Measurements from ENCODE around the gene EGFL7.

The EGFL7 gene

GRCh38 chr9:136661641-136662325, 933 bp upstream of the EGFL7 start:
- TF ChIP-seq CTCF (IDR thresholded peaks at IDR 0.05; ENCODE audit: borderline replicate concordance, control extremely low read depth, extremely low read depth, insufficient read depth, missing control alignments), result no peak
- in situ Hi-C loops (cut with MboI; ENCODE audit: low sequenced_read_pairs, unreplicated experiment), result no loop called here
- DNase-seq (ENCODE audit: low spot score), result no peak

- no peak for TF ChIP-seq CTCF (IDR thresholded peaks at IDR 0.05; ENCODE audit: borderline replicate concordance, control extremely low read depth, extremely low read depth, insufficient read depth, missing control alignments)
- in situ Hi-C loops (cut with MboI; ENCODE audit: low sequenced_read_pairs, unreplicated experiment), result no loop called here
- DNase-seq (ENCODE audit: low spot score), result no peak
Observed at GRCh38 chr9:136662326-136662655, 425 bp upstream of the EGFL7 start.

- in situ Hi-C loops (cut with MboI; ENCODE audit: low sequenced_read_pairs, unreplicated experiment), result no loop called here
- no peak for DNase-seq (ENCODE audit: low spot score)
- no peak for TF ChIP-seq CTCF (IDR thresholded peaks at IDR 0.05; ENCODE audit: borderline replicate concordance, control extremely low read depth, extremely low read depth, insufficient read depth, missing control alignments)
Observed at GRCh38 chr9:136664000-136664915, 1.5 kb downstream of the EGFL7 start.

GRCh38 chr9:136665111-136665703, 2.5 kb downstream of the EGFL7 start:
- in situ Hi-C loops (cut with MboI; ENCODE audit: low sequenced_read_pairs, unreplicated experiment), result no loop called here
- peak; percentile 76 for DNase-seq (ENCODE audit: low spot score)

GRCh38 chr9:136665704-136666371, 3.1 kb downstream of the EGFL7 start:
- in situ Hi-C loops (cut with MboI; ENCODE audit: low sequenced_read_pairs, unreplicated experiment), result no loop called here
- DNase-seq (ENCODE audit: low spot score), result peak; percentile 69
- no peak for TF ChIP-seq CTCF (IDR thresholded peaks at IDR 0.05; ENCODE audit: borderline replicate concordance, control extremely low read depth, extremely low read depth, insufficient read depth, missing control alignments)

More at GRCh38 chr9:136665111-136665703, 2.5 kb downstream of the EGFL7 start:
- TF ChIP-seq CTCF (IDR thresholded peaks at IDR 0.05; ENCODE audit: borderline replicate concordance, control extremely low read depth, extremely low read depth, insufficient read depth, missing control alignments), result no peak
